ENCODE measurements around the gene ING2.
A peak's percentile ranks its signal among the peaks of the same experiment; 100 is the strongest.
"Not testable (repeated sequence)": the region's sequence is repeated elsewhere in the genome, so short reads cannot be mapped to it uniquely, and the experiment has no call there.

The ING2 gene

DNA sequence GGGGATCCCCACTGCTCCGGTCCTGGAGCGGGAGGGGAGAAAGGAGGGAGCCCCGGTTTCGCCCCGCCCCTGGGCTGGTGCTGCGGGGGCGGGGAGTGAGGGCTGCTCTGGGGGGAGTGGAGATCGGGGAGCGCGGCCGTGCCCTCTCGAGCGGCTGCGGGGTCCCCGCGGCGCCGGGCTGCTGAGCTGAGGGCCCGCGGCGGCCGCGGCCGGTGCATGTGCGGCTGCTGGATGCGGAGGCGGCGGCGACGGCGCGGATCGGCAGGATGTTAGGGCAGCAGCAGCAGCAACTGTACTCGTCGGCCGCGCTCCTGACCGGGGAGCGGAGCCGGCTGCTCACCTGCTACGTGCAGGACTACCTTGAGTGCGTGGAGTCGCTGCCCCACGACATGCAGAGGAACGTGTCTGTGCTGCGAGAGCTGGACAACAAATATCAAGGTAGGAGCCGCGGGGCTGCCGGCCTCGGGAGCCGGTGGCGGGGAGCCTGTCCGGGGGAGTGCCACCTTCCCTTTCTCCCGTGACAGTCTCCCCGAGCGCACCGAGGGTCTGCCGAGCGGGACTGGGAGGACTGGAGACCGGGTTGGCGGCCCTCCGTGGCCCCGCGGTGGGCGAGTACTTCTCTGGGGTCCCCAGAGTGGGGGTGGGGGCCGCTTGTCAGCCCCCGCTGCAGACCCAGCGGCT lies at the start of gene ING2:
Gene ING2, plus strand, starts transcription at position 129 of the 681 bp plus-strand sequence. Its CDS starts 138 bp downstream, at position 267.
- peak; percentile 67 for DNase-seq

GRCh38 chr4:183455431-183456195 lies 49.2 kb upstream of the ING2 start:
- DNase-seq: no peak

GRCh38 chr4:183458005-183458404 lies 46.9 kb upstream of the ING2 start:
- no peak for DNase-seq

GRCh38 chr4:183463903-183464619 lies 40.8 kb upstream of the ING2 start:
- not testable (repeated sequence) for DNase-seq

DNA sequence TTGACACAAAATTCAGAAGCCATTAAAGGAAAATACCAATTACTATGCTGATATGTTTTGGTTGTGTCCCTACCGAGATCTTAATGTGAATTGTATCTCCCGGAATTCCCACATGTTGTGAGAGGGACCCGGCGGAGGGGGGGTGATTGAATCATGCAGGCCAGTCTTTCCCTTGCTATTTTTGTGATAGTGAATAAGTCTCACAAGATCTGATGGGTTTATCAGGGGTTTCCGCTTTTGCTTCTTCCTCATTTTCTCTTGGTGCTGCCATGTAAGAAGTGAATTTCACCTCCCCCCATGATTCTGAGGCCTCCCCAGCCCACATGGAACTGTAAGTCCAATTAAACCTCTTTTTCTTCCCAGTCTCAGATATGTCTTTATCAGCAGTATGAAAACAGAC lies 39.0 kb upstream of the ING2 start:
- DNase-seq: not testable (repeated sequence)

DNA sequence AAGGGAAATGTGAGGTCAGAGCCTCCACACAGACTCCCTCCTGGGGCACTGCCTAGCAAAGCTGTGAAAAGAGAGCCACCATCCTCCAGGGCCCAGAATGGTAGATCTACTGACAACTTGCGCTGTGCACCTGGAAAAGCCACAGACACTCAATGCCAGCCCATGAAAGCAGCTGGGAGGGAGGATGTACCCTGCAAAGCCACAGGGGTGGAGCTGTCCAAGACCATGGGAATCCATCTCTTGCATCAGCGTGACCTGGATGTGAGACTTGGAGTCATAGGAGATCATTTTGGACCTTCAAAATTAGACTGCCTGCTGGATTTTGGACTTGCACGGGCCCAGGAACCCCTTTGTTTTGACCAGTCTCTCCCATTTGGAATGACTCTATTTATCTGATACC lies 37.6 kb upstream of the ING2 start:
- no peak for DNase-seq

DNA sequence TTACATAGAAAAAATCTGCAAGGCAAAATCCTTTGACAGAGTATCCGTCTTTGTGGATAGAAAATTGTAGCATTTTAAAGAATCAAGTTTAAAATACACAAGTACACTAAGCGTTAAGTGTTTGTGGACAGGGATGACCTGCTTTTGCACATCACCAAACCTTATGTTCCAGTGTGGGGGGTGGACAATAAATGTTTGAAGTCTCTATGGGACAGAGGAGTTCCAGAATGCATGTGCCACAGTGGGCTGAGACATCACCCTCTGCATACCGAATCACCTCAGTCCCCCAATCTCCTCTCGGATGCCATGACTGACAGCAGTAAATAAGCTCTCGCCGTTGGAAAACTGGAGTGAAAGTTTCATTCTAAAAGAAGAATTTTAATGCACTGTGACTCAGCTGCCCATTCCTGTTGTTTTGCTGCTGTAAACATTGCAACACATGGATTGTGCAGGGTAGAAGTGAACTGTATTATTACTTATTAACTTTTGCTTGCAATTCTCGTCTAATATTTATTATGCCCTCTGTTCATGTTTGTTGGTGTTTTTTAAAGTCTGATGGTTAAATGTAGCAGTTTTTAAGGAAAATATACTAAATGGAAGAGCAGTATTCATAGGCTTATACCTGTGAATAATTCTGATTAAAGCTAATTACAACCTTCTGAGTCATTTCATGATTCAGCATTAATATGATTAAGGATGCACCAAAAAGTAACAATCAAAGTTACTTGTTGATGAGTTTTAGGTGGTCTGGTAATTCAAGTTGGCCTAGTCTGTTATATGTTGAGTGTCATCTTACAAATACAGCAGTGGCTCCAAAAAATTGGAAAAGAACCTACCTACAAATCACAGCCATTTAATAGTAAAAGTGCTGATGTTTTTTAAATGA lies 36.4 kb upstream of the ING2 start:
- no peak for DNase-seq

GRCh38 chr4:183469285-183469684 lies 35.6 kb upstream of the ING2 start:
- DNase-seq: no peak

DNA sequence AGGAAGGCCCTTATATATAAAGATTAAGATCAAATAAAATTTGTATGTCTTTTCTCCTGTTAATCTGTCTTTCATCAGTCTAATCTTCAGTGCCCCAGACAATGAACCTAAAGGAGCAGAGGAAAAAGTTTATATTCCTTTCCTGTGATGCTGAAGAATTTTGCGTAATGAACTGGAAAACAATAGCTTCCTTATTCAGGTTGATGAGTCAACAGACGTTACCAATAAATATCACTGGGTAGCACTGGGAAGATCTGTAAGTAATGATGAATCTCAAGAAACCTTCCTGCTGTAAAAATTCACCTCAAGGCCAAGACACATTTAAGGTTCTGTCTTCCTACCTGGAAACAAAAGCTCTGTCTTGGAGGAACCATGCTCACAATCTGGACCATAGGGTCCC lies 34.9 kb upstream of the ING2 start:
- no peak for DNase-seq

DNA sequence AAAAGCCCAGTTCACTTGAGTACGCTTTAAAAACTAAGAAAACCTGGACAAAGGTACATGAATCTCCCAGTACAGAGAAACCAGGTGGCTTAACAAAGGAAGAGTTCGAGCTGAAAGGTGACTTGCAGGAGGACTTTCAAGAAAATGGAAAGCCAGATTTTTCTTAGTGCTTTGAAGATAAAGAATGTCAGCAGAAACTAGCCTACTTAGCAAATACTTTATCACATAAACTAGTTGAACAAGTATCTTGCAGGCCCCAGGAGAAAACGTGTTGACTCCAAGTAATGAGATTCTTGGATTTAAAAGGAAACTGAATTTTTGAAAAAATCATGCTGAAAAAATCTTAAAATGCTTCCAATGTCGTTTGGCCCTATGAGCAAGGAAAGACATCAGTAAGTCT lies 34.0 kb upstream of the ING2 start:
- no peak for DNase-seq

GRCh38 chr4:183471946-183472708 lies 32.7 kb upstream of the ING2 start:
- peak; percentile 95 for DNase-seq

DNA sequence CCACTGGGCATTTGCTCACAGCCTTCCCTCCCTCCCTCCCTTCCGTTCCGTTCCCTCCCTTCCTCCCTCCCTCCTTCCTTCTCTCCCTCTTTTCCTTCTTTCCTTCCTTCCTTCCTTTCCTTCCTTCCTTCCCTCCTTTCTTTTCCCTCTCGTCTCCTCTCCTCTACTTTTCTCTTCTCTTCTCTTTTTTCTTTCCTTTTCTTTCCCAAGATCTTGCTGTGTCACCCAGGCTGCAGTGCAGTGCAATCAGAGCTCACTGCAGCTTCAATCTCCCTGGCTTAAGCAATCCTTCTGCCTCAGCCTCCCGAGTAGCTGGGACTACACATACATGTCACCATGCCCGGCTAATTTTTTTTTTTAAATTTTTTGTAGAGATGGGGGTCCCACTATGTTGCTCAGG lies 26.7 kb upstream of the ING2 start:
- DNase-seq: no peak

DNA sequence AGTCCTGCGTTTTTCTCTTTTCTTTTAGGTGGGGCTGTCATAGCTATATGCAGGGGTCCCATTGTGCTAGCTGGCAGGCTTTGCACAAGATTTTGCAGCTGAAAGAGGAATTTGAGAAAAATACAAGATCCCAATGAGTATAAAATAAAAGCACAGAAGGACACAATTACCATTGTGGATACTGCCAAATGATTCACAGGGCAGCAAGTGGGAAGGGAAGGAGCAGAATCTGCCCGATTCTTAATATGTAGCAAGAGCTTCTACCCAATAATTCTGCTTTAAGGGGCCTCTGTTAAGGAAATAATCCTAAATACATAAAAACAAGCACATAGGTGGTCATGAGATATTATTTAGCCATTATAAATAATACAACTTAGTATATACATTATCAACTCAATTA lies 25.9 kb upstream of the ING2 start:
- no peak for DNase-seq

GRCh38 chr4:183482515-183483095 lies 22.3 kb upstream of the ING2 start:
- not testable (repeated sequence) for DNase-seq

- no peak for DNase-seq
Observed at GRCh38 chr4:183483997-183484396, 20.9 kb upstream of the ING2 start.

- DNase-seq: no peak
Observed at GRCh38 chr4:183485411-183486160, 19.3 kb upstream of the ING2 start.

GRCh38 chr4:183492791-183493222 lies 12.1 kb upstream of the ING2 start:
- DNase-seq: no peak

DNA sequence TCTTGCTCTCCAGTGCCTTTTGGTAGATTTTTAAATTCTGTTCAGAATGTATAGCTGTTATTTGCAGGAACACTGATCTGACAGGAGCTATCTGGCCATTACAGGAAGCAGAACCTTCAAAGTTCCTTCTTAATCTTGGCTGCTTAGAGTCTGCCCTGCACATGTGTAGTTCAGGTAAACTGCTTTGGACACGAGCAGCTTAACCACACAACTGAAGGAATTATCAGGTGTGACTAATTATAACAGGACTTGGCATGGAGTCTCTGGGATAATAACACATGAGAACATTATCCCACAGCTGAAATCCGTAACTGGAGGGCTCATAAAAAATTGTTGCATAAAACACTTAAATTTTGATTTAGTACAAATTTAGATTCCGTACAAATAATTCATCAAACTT lies 11.6 kb upstream of the ING2 start:
- DNase-seq: no peak

DNA sequence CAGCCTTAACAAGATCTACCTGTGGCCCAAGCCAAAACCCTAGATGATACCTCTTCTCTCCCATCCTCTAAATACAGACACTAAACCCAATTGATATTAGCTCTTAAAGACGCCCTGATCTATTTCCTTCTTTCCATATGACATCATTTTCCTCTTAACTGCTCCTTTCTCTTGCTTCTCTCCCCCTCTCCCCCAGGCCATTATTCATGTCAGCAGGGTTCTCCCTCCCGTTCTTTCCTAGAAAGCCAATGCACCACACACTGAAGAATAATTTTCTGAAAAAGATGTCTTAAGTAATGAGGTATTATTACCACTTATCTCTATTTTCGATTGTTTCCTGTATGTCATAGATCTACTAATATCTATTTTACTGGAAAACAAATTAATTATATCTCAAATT lies 9.7 kb upstream of the ING2 start:
- no peak for DNase-seq

DNA sequence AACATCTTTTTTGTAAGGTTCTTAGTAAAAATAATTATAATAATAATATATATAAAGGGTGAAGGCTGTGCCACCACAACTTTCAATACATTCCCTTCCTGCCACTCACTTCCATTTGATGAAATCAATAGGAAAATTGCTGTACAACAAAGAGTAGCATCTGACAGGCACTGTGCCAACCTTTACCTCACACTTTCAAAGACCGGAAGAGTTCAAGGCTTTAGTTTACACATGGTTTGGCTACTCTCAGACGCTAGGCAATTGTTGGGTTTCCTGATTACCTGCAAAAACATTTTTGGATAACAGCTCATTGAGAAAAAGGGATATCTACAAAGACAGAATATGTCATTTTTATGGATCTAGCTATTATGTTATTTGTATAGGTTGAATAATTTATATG lies 5.5 kb upstream of the ING2 start:
- no peak for DNase-seq

- DNase-seq: no peak
Observed at GRCh38 chr4:183499801-183500200, 5.1 kb upstream of the ING2 start.
